NB4 (cell line): ENCODE measurements around the gene PANX1.

ENCODE experiments used
- CTCF ChIP-seq: IDR thresholded peaks from one replicate; pipeline ENCODE4 v1.5.1; 2012; ENCODE audit warnings: low read depth, low read length
- MYC ChIP-seq: IDR thresholded peaks from 2 replicates; pipeline ENCODE4 v1.6.1; 2011; ENCODE audit warnings: low read depth, low read length
- POLR2A ChIP-seq: IDR thresholded peaks from 2 replicates; pipeline ENCODE4 v1.6.1; 2011; ENCODE audit warnings: mild to moderate bottlenecking; ENCODE audit not compliant: insufficient read length; ENCODE audit errors: extremely low read depth

DNA sequence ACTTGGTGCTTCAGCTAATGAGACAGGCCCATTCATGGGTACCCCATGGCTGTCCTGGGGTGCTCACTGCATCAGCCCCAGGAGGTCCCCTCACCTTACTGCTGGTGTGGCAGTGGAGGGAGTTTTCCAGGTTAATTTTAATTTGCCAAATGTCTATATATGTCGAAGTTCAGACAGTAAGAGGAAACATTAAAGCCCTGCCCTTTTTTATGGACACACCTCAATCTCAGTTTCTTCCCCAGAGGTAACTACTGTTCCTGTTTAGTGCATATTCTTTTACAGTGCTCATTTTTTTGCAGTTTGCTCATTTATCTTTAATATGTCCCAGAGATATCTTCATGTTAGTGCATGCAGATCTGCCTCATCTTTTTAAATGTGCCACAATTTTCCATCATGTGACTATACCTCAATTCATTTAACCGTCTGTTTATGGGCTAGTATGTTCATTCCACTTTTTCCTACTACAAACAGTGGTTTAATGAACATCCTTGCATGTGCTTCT, 11.6 kb downstream of the PANX1 start:
- no peak for TF ChIP-seq CTCF
- no peak for TF ChIP-seq MYC
- no peak for TF ChIP-seq POLR2A
